DMS 273 (cell line): ENCODE results near the gene LRP6.
"Not testable (repeated sequence)": the region's sequence is repeated elsewhere in the genome, so short reads cannot be mapped to it uniquely, and the experiment has no call there.

ENCODE experiments used
- DNase-seq: peaks from one replicate; lab custom pipeline; 2025; ENCODE audit not compliant: unreplicated experiment; lab: John Stamatoyannopoulos, UW

Gene LRP6

GRCh38 chr12:12265571-12266388, 1.1 kb downstream of the LRP6 start:
- DNase-seq = peak; percentile 51

DNA sequence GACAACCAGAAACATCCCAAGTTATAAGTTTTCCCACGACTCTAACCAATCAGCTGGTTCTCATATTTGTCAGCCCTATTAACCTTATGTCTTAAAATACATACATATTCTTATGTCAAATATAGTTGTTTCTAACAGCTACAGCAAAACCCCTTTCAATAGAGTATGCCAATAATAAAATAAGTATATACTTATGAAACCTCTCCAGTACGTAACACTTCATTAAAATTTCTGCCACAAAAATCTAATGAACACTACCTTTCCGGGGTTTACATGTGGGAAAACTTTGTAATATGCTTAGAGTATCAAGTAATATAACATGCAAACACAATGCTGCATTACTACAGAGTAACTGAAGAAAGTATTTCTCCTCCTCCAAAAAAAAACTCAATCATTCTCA, 1.8 kb downstream of the LRP6 start:
- no peak for DNase-seq

DNA sequence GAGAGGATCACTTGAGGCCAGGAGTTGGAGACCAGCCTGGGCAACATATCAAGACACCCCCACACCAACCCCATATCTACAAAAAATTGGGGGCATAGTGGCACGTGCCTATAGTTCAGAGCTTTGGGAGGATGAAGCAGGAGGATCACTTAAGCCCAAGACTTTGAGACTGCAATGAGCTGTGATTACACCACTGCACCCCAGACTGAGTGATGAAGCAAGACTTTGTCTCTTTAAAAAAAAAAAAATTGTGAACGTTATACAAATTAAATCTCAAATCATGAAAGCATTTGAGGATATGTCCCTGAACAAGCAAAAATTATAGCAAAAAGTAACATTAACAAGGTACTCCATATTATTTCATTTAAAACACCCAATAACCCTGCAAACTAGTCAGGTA, 2.9 kb downstream of the LRP6 start:
- DNase-seq = no peak

GRCh38 chr12:12256291-12256757, 10.5 kb downstream of the LRP6 start:
- DNase-seq = not testable (repeated sequence)

DNA sequence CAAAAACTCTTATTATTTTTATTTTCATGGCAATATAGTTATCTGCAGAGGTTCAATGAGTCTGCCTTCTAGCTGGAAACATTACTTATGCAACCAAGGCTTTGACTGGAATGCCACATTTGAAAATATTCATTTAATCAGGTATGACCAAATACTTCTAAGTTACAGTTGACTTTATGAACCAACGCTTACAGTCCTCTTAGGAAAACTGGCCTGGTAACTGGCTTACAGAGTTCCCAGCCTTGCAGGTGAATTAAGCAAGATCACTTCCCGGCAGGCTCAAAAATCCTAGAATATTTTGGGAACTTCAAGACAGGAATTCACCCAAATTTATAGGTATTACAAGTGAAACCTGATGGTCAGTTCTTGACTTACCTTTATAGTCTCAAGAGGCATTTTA, 12.3 kb downstream of the LRP6 start:
- no peak for DNase-seq

- no peak for DNase-seq
Observed at GRCh38 chr12:12249216-12250050, 17.4 kb downstream of the LRP6 start.

DNA sequence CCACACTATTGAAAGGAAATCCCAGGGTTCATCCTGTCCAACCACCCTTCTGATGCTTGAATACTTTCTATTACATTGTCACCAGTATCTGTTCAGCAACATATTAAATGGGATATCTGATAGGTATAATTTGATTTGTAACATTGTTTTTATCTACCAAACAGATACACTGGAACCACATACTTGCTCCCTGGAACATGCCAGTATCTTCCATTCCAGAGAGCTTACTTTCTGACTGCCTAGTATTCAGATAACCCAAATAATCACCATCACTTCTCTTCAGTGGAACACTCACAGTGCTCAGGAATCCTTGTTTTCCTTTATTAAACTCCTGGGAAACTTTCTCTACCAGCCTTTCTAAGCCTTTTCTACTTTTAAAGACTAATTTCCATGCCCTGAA, 19.3 kb downstream of the LRP6 start:
- no peak for DNase-seq

GRCh38 chr12:12244341-12244740, 22.5 kb downstream of the LRP6 start:
- DNase-seq = no peak

- DNase-seq = no peak
Observed at GRCh38 chr12:12240662-12241340, 26.0 kb downstream of the LRP6 start.

DNA sequence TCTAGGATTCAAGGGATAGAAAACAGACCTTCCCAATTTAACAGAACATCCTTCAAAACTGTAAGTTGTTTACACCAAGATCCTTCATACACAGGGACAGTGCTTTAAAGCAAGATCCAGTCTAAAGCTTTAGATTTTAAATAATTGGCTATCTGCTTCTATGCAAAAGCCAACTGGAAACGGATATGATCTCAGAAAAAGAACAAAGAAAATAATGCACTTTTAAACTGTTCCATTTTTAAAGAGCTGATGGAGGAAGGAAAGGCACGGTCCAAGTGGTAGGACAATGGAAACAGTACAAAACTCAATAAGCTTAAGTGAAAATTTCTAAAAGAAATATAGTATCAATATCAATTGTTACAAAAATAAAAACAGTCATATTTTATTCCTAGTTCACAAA, 27.7 kb downstream of the LRP6 start:
- DNase-seq = no peak

DNA sequence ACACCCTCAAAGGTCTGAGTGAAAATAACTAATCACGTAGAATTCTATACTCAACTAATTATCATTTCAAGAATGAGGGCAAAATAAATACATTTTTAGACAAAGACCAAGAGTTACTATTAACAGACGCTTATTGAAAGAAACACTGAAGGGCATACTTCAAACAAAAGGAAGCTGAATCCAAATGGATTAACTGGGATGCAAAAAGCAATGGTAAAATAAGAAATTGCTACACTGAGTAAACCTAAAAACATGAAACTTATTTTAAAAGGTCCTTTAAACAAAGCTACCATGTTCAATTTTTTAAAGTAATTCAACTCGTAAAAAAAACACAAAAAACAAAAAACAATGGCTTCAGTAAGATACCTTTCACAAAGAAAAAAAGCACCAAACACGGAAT, 28.2 kb downstream of the LRP6 start:
- no peak for DNase-seq

DNA sequence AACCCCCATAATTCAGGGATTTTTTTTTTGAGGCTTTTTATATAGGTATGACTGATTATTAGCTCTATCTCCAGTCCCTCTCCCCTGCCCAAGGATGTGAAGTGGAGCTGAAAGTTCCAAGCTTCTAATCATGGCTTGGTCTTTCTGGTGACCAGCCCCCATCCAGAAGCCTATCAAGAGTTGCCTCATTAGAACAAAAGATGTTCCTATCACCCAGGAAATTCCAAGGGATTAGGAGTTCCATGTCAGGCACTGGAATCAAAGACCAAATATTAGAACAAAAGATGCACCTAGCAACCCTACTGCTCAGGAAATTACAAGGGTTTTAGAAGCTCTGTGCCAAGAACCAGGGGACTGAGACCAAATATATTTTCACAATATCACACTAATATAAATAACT, 29.9 kb downstream of the LRP6 start:
- DNase-seq = no peak

- no peak for DNase-seq
Observed at GRCh38 chr12:12230275-12230674, 36.6 kb downstream of the LRP6 start.

DNA sequence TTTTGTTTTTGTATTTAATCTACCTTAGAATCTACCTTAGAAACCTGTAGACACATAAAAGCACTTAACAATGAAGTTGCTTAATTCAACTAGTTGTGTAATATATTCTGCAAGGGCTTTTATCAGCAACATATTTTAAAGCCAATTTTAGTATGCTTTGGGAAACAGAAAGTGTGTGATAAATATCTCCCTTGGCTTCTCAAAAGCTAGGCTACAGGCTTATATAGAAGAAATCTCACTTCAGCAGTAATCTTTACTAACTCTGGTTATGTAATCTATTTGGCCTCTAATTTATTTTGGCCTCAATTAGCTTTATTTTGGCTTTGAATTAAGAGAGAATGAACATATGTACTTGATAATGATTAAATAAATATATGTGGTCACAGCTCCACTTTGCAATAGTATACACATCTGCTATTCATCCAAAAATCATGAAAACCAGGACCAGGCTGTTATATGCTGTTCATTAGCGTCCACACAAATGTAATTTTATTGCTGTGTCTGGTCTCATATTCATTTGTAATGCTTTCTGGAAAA, 37.2 kb downstream of the LRP6 start:
- DNase-seq = no peak

DNA sequence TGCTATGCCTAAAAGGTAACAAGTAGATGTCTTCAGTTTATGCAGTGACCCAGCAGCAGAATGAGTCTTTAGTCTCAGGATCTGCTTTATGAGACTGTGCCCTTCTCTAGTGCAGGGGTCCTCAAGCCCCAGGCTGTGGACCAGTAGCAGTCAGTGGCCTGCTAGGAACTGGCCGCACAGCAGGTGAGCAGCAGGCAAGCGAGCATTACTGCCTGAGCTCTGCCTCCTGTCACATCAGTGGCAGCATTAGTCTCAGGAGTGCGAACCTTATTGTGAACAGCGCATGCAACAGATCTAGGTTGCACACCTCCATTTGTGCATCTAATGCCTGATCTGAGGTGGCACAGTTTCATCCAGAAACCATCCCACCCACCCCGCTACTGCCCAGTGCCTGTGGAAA, 38.4 kb downstream of the LRP6 start:
- DNase-seq = no peak

- DNase-seq = no peak
Observed at GRCh38 chr12:12226187-12226586, 40.7 kb downstream of the LRP6 start.

DNA sequence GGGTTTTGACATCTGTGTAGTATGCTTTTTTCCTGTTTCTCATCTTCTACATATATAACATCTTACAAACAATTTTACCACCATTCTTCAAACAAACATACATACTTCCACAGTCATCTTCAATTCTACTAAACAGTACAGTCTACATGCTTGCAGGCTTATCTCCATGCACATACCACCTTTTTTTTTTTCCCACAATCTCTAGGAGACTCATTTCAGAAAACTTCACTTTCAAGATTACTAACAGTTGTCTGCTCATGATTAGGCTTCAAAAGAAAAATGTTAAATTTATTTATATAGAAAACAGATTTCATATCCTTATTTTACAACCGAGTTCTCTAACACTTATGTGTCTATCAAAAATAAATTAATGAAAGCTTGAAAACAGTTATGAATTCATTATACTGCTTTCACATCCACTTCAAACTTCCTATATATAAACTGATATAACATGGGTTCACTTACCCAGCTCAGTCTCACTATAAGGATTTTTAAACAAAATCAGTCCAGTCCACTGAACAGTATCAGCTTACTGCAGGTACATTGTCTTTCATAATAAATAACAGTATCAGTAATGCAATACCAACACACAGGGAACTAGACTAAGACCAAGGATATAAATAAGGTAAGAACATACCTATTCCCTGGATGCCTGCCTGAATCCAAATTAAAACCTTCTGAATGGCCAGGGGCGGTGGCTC, 42.5 kb downstream of the LRP6 start:
- no peak for DNase-seq

DNA sequence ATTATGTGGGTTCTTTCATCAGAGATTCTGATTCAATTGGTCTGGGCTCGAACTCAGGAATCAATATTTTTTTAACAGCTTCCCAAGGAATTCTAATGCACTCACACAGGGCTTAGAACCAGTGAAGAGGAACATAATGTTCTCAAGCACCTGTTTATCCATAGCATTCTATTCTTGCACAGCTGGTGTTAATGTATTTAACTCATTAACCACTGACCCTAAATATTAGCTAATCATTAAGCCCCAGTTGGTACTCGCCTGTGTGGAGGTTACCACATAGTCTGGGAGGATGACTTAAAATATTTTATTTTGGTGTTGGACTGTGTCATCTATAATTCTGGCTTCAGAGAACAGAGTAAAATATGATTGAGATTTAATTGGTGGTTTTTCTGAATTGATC, 45.3 kb downstream of the LRP6 start:
- no peak for DNase-seq

GRCh38 chr12:12219664-12220063, 47.2 kb downstream of the LRP6 start:
- no peak for DNase-seq

- no peak for DNase-seq
Observed at GRCh38 chr12:12217018-12217359, 49.9 kb downstream of the LRP6 start.
